ENCODE measurements around the gene CADPS2. TPM values are rescaled to one million over a fixed set of nuclear protein-coding genes. Genes with fewer than 3 reads are reported as not detected.
"Not testable (repeated sequence)": the region's sequence is repeated elsewhere in the genome, so short reads cannot be mapped to it uniquely, and the experiment has no call there.

CADPS2 gene
- polyA plus RNA-seq, 3 donors: not detected

DNA sequence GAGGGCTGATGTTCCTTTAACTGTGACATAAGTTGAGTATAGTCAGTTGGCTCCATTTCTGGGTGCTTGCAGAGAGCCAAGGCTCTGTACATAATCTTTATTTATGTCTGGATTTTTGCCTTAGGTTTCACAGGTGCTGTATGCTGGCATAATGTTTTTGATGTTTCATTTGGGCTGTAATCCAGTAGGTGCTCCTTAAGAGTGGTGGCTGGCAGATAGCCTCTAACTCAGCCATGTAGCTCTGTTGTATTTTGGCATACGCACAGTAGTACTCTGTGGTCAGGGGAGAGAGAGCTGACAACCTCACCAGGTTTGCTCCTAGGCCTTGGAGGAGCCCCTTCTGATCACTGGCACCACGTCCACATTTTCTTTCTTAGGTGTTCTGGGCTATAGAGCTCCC is 248.5 kb downstream of the CADPS2 start:
- Histone ChIP-seq H4K20me1 (ENCODE audit: insufficient read depth, low read length) (no peaks in the 10 kb centered on the region), H3K27me3 (ENCODE audit: control insufficient read depth in 2 of 2, insufficient read depth in 2 of 2, low read length in 2 of 2) (no peaks in the 10 kb centered on the region), H3K79me2 (ENCODE audit: insufficient read depth, low read length) (no peaks in the 10 kb centered on the region), H3K4me1 (ENCODE audit: control insufficient read depth in 1 of 2, insufficient read depth in 2 of 2, low read length in 2 of 2) (no peaks in the 10 kb centered on the region), H3K4me3 (replicated peaks in 1 of 3; ENCODE audit: low read depth in 2 of 3, low read length in 3 of 3) (no peak overlapping the region), H2AFZ (ENCODE audit: insufficient read depth, low read depth, low read length, poor library complexity, severe bottlenecking) (no peak overlapping the region), H3K9ac (ENCODE audit: insufficient read depth, low read length, poor library complexity, severe bottlenecking) (no peak overlapping the region), H3K9me3 (replicated peaks in 1 of 2; ENCODE audit: control insufficient read depth in 1 of 2, insufficient read depth in 1 of 2, low read length in 2 of 2) (peaks cover 0 to 14% of the 10 kb centered on the region in 2 donors), H3K27ac (ENCODE audit: low read depth in 1 of 2, low read length in 2 of 2) (no peak overlapping the region), H3K36me3 (replicated peaks in 1 of 2; ENCODE audit: control insufficient read depth in 1 of 2, insufficient read depth in 2 of 2, low read length in 2 of 2) (no peaks in the 10 kb centered on the region), H3K4me2 (replicated peaks; ENCODE audit: extremely low read depth, low read length, poor library complexity, severe bottlenecking) (no peak overlapping the region)
- H3K27ac Mint-ChIP-seq: no peak overlapping the region
- TF ChIP-seq, protein P1, sequence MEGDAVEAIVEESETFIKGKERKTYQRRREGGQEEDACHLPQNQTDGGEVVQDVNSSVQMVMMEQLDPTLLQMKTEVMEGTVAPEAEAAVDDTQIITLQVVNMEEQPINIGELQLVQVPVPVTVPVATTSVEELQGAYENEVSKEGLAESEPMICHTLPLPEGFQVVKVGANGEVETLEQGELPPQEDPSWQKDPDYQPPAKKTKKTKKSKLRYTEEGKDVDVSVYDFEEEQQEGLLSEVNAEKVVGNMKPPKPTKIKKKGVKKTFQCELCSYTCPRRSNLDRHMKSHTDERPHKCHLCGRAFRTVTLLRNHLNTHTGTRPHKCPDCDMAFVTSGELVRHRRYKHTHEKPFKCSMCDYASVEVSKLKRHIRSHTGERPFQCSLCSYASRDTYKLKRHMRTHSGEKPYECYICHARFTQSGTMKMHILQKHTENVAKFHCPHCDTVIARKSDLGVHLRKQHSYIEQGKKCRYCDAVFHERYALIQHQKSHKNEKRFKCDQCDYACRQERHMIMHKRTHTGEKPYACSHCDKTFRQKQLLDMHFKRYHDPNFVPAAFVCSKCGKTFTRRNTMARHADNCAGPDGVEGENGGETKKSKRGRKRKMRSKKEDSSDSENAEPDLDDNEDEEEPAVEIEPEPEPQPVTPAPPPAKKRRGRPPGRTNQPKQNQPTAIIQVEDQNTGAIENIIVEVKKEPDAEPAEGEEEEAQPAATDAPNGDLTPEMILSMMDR (IDR thresholded peaks at IDR 0.05): no peak
- H3K4me1 Mint-ChIP-seq: no peaks in the 10 kb centered on the region
- no peaks in the 10 kb centered on the region for H3K36me3 Mint-ChIP-seq
- DNase-seq: no peak
- no CpG with 5 or more reads among the region's 2 CpGs for WGBS (ENCODE audit: insufficient coverage)
- H3K9me3 Mint-ChIP-seq: peaks cover 2 to 21% (median 7%) of the 10 kb centered on the region in 7 donors
- H3K4me3 Mint-ChIP-seq: no peak overlapping the region
- H3K27me3 Mint-ChIP-seq (ENCODE audit: low read depth in 3 of 3): no peaks in the 10 kb centered on the region
- intact Hi-C loops (cut with micrococcal nuclease): no loop called here

- H3K4me1 ChIP-seq (ENCODE audit: control insufficient read depth in 1 of 2, insufficient read depth in 2 of 2, low read length in 2 of 2); H3K27me3 Mint-ChIP-seq (ENCODE audit: low read depth in 3 of 3); H3K4me2 ChIP-seq (replicated peaks; ENCODE audit: extremely low read depth, low read length, poor library complexity, severe bottlenecking); H4K20me1 ChIP-seq (ENCODE audit: insufficient read depth, low read length); H3K27me3 ChIP-seq (ENCODE audit: control insufficient read depth in 2 of 2, insufficient read depth in 2 of 2, low read length in 2 of 2); H3K36me3 Mint-ChIP-seq; intact Hi-C loops (cut with micrococcal nuclease); H3K79me2 ChIP-seq (ENCODE audit: insufficient read depth, low read length); H3K4me3 Mint-ChIP-seq; H3K4me3 ChIP-seq (replicated peaks in 1 of 3; ENCODE audit: low read depth in 2 of 3, low read length in 3 of 3); H2AFZ ChIP-seq (ENCODE audit: insufficient read depth, low read depth, low read length, poor library complexity, severe bottlenecking); H3K36me3 ChIP-seq (replicated peaks in 1 of 2; ENCODE audit: control insufficient read depth in 1 of 2, insufficient read depth in 2 of 2, low read length in 2 of 2); DNase-seq; H3K9ac ChIP-seq (ENCODE audit: insufficient read depth, low read length, poor library complexity, severe bottlenecking); H3K4me1 Mint-ChIP-seq; H3K27ac ChIP-seq (ENCODE audit: low read depth in 1 of 2, low read length in 2 of 2); H3K27ac Mint-ChIP-seq: not testable (repeated sequence)
- peaks cover 0 to 14% of the 10 kb centered on the region in 2 donors for H3K9me3 ChIP-seq (replicated peaks in 1 of 2; ENCODE audit: control insufficient read depth in 1 of 2, insufficient read depth in 1 of 2, low read length in 2 of 2)
- WGBS (ENCODE audit: insufficient coverage): no CpG with 5 or more reads among the region's 2 CpGs
- peaks cover 2 to 17% (median 7%) of the 10 kb centered on the region in 7 donors for H3K9me3 Mint-ChIP-seq
These were observed 250.8 kb downstream of the CADPS2 start for GRCh38 chr7:122635481-122635880.

Data from CD14-positive monocyte (primary cell).